ENCODE measurements around the gene CLHC1. TPM values are rescaled to one million over a fixed set of nuclear protein-coding genes. Genes with fewer than 3 reads are reported as not detected.

The CLHC1 gene
- total and polyA plus RNA-seq, 2 of the 8 experiments (the other 6 are each of a cell fraction or from before 2014, with no cell fraction given) = 2.6 to 10.8 TPM

DNA sequence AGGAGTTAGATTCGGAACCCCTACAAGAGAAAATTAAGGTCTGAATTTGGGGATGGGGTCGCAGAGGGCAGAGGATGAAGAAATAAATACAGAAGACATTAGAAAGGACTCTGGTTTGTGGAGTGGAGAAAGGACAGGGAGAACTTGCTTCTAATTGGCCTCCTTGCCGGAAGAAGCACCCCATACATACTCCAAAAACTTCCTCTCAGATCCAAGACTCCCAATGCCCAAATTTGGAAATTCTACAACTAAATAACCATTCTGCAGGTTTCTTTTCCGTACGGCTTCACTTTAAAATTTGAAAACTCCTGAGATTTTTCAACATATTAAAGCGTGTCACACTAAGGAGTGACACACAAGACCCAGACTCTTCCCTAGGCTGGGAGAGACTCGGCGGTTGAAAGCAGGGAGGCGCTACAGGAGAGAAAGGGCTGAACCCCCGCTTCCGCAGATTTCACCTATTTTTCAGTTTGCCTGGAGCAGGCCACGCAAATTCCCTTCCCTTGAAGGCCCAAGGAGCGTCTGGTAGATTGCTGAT lies 478 bp downstream of the CLHC1 start (continued):
- TF ChIP-seq RAD21 (IDR thresholded peaks at IDR 0.05 in 1 of 2, conservative IDR thresholded peaks at IDR 0.05 in 1 of 2; ENCODE audit: low read depth in 2 of 2, low read length in 2 of 2) (no peak), SP4 (IDR thresholded peaks at IDR 0.05; ENCODE audit: low read length) (no peak), YY1 (IDR thresholded peaks at IDR 0.05; ENCODE audit: low read depth, low read length) (no peak), BACH1 (IDR thresholded peaks at IDR 0.05; ENCODE audit: low read length) (no peak), KDM4A (IDR thresholded peaks at IDR 0.05; ENCODE audit: low read depth, low read length, severe bottlenecking) (peak; percentile 38)
